Smooth muscle cell (in vitro differentiated cells): Measurements from ENCODE around the gene HSPE1. TPM values are rescaled to one million over a fixed set of nuclear protein-coding genes. Genes with fewer than 3 reads are reported as not detected.
A peak's percentile ranks its signal among the peaks of the same experiment; 100 is the strongest.

Experiments
- DNase-seq: peaks from one replicate; lab custom pipeline; 2025; ENCODE audit not compliant: unreplicated experiment; lab: John Stamatoyannopoulos, UW
- H2AFZ ChIP-seq: fragments of 200-600 bp; sonication (generic); 2 replicates; pipeline ENCODE4 v1.6.0; 2016; ENCODE audit warnings: antibody characterized with exemption, low read depth, mild to moderate bottlenecking
- H3F3A ChIP-seq: fragments of 200-600 bp; sonication (generic); 2 replicates; pipeline ENCODE4 v1.6.0; 2017; ENCODE audit warnings: antibody characterized with exemption, low read depth
- H3K27ac ChIP-seq: fragments of 200-600 bp; sonication (generic); 2 replicates; pipeline ENCODE4 v1.5.1; 2016; ENCODE audit warnings: low read depth, mild to moderate bottlenecking
- H3K27me3 ChIP-seq: fragments of 200-600 bp; sonication (generic); 2 replicates; pipeline ENCODE4 v1.6.1; 2016; ENCODE audit warnings: low read depth, mild to moderate bottlenecking
- H3K36me3 ChIP-seq: fragments of 200-600 bp; sonication (generic); 2 replicates; pipeline ENCODE4 v1.5.1; 2016; ENCODE audit warnings: low read depth
- H3K4me1 ChIP-seq: fragments of 200-600 bp; sonication (generic); 2 replicates; pipeline ENCODE4 v1.5.1; 2016; ENCODE audit warnings: low read depth
- H3K4me2 ChIP-seq: fragments of 200-600 bp; sonication (generic); 2 replicates; pipeline ENCODE4 v1.6.0; 2016; ENCODE audit warnings: mild to moderate bottlenecking
- H3K4me3 ChIP-seq: fragments of 200-600 bp; sonication (generic); 2 replicates; pipeline ENCODE4 v1.5.1; 2016; ENCODE audit warnings: mild to moderate bottlenecking
- H3K79me2 ChIP-seq: fragments of 200-600 bp; sonication (generic); 2 replicates; pipeline ENCODE4 v1.6.0; 2016; ENCODE audit warnings: low read depth, mild to moderate bottlenecking
- H3K9ac ChIP-seq: fragments of 200-600 bp; sonication (generic); 2 replicates; pipeline ENCODE4 v1.6.0; 2016; ENCODE audit warnings: low read depth
- H3K9me3 ChIP-seq: fragments of 200-600 bp; sonication (generic); replicated peaks from 2 replicates; pipeline ENCODE4 v1.5.1; 2016; ENCODE audit warnings: low read depth
- H4K20me1 ChIP-seq: fragments of 200-600 bp; sonication (generic); 2 replicates; pipeline ENCODE4 v1.6.0; 2016; ENCODE audit warnings: low read depth
- WGBS: methylation state at CpG from one replicate; pipeline ENCODE4 v1.1.7; 2016; ENCODE audit warnings: low lambda C conversion rate; 5-methylcytosine and 5-hydroxymethylcytosine counted together
- polyA plus RNA-seq: library from polyadenylated mRNA; unstranded; fragments of >200 nt; fragmentation: Nextera tagmentation; extraction: Ambion mirVana; gene quantifications from 2 replicates; pipeline ENCODE4 v1.2.1, GENCODE V29; 2016
- total RNA-seq: library from RNA; depleted of rRNA; stranded (reverse); fragments of >200 nt; gene quantifications from 2 replicates; pipeline ENCODE4 v1.2.3, GENCODE V29; 2014
- TF ChIP-seq, protein P1 (sequence below): fragments of 200-600 bp; sonication (generic); IDR thresholded peaks from 2 replicates; pipeline ENCODE4 v1.5.1; 2017; ENCODE audit warnings: borderline replicate concordance, mild to moderate bottlenecking, antibody characterized with exemption; ENCODE audit not compliant: insufficient read depth, poor library complexity, severe bottlenecking

Gene HSPE1
- total and polyA plus RNA-seq, 2 experiments from 2014 or later, result 132 to 158 TPM

DNA sequence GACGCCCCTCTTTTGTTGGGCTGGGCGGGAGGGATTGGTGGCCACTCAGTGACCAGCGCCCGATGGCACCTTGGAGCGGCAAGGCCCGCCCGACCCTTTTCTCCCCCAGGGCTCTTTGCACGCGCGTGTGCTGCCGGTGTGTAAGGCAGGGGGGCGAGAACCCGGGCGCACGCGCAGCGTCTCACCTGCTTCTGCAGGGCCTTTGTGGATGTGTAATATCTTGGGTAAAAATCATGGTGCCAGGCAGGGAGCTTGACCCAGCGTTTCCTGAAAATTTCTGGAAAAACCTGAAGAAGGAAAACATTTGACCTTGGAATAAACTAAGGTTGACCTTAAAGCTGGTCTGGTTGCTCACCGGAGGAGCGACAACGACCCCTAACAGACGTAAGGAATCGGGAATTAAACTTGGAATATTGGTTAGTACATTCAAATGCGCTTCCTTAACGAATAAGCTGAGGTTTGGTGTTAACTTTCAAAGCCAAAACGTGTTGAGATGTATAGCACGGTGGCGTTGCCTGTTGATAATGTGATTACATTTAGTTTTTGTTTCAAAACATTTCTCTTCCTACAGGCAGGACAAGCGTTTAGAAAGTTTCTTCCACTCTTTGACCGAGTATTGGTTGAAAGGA is 438 bp downstream of the HSPE1 start:
- TF ChIP-seq, protein P1, sequence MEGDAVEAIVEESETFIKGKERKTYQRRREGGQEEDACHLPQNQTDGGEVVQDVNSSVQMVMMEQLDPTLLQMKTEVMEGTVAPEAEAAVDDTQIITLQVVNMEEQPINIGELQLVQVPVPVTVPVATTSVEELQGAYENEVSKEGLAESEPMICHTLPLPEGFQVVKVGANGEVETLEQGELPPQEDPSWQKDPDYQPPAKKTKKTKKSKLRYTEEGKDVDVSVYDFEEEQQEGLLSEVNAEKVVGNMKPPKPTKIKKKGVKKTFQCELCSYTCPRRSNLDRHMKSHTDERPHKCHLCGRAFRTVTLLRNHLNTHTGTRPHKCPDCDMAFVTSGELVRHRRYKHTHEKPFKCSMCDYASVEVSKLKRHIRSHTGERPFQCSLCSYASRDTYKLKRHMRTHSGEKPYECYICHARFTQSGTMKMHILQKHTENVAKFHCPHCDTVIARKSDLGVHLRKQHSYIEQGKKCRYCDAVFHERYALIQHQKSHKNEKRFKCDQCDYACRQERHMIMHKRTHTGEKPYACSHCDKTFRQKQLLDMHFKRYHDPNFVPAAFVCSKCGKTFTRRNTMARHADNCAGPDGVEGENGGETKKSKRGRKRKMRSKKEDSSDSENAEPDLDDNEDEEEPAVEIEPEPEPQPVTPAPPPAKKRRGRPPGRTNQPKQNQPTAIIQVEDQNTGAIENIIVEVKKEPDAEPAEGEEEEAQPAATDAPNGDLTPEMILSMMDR, result no peak
- Histone ChIP-seq H3K4me3 (peak overlapping the region; percentile 86), H3K9me3 (no peaks in the 10 kb centered on the region), H4K20me1 (peaks cover 29% of the 10 kb centered on the region), H3K27ac (peak overlapping the region; percentile 98), H3K9ac (peak overlapping the region; percentile 92), H3F3A (no peaks in the 10 kb centered on the region), H3K36me3 (peaks cover 9% of the 10 kb centered on the region), H3K4me2 (peak overlapping the region; percentile 97), H3K4me1 (peaks cover 38% of the 10 kb centered on the region), H3K27me3 (no peaks in the 10 kb centered on the region), H3K79me2 (peaks cover 75% of the 10 kb centered on the region), H2AFZ (peak overlapping the region; percentile 10)
- WGBS, result 1% methylated on average over 28 of the region's 30 CpGs
- DNase-seq, result no peak

DNA sequence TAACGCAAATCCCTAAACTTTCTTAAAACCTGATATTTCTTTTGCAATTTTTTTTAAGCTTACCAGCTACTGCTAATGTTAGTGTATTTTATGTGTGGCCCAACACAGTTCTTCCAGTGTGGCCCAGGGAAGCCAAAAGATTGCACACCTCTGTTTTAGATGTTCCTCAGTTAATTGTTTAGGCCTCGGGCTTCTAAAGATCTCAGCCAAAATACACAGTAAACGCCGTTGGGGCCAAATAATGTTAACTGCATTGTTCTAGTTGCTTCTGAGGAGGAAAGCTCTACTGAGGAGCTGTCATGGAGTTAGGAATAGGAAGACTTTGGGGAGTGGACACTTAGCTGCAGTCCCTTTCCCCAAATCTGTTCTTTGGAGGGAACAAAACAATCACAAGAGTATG is 2.0 kb downstream of the HSPE1 start:
- peaks cover 59% of the 10 kb centered on the region for H3K79me2 ChIP-seq
- no peak overlapping the region for H3K9ac ChIP-seq
- peak overlapping the region; percentile 86 for H3K4me3 ChIP-seq
- peak overlapping the region; percentile 31 for H3K27ac ChIP-seq
- H3K4me2 ChIP-seq, result peak overlapping the region; percentile 97
- DNase-seq, result no peak
- peaks cover 31% of the 10 kb centered on the region for H3K4me1 ChIP-seq
- 75% methylated on average over 4 of the region's 4 CpGs for WGBS
- peaks cover 9% of the 10 kb centered on the region for H3K36me3 ChIP-seq
- H3K9me3 ChIP-seq, result no peaks in the 10 kb centered on the region
- H2AFZ ChIP-seq, result no peak overlapping the region
- TF ChIP-seq, protein P1, result no peak
- H4K20me1 ChIP-seq, result peaks cover 19% of the 10 kb centered on the region
- H3K27me3 ChIP-seq, result no peaks in the 10 kb centered on the region
- no peaks in the 10 kb centered on the region for H3F3A ChIP-seq

DNA sequence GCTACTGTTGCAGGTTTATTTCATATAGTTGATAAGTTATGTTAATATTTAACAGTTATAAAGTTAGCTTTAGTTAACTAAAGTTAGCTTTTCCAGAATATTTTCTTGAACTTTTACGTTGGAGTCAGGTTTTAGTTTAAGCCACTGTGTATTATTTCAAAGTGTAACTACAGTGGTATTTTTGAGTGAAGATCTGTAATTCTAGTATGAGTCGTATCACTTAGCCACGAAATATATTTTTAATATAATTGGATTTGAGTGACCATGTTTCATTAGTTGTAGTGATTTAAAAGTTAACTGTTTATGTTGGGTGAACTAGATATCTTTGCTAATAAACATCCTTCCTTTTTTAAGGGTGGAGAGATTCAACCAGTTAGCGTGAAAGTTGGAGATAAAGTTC is 2.5 kb downstream of the HSPE1 start:
- peaks cover 14% of the 10 kb centered on the region for H4K20me1 ChIP-seq
- 84% methylated on average over 4 of the region's 4 CpGs for WGBS

More for the DNA sequence above, 2.5 kb downstream of the HSPE1 start:
- Histone ChIP-seq H3K9me3 (no peaks in the 10 kb centered on the region), H2AFZ (no peak overlapping the region), H3K27ac (peak overlapping the region; percentile 31), H3F3A (no peaks in the 10 kb centered on the region), H3K27me3 (no peaks in the 10 kb centered on the region), H3K9ac (no peak overlapping the region), H3K36me3 (peaks cover 9% of the 10 kb centered on the region), H3K4me1 (peaks cover 26% of the 10 kb centered on the region), H3K79me2 (peaks cover 54% of the 10 kb centered on the region), H3K4me3 (peak overlapping the region; percentile 86), H3K4me2 (peak overlapping the region; percentile 97)
- TF ChIP-seq, protein P1, result no peak
- no peak for DNase-seq
